HG03097 (cell line): ENCODE measurements around the gene GBX1.

Source experiments
- ATAC-seq: cut with Tn5 transposase; IDR thresholded peaks from one replicate; pipeline ENCODE4 v1.9.1; 2021; ENCODE audit not compliant: unreplicated experiment, low FRiP score

GBX1 gene

DNA sequence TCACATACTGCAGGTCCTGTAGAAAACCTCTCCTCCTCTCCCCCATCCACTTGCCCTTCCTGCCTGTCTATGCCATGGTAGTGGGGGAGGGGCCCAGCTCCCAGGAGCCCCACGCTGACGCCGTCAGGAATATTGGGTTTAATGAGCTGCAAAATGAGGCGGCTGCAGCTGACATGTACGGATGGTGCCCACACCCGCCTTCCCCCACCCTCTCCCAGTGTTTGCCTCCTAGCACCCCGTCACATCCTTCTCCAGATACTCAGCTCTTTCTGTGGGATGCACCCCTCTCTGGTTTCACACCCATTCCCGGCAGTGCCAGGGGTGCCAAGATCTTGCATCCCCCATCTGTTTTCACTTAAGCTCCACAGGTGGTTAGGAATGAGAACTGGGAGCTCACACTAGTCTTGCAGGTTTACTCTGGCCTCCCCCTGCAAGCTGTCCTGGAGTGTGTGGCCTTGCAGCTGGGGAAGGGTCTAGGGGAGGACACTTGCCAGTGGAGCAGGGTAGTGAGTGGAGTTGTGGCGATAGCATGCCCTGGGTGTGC lies 26.1 kb downstream of the GBX1 start:
- ATAC-seq = no peak

DNA sequence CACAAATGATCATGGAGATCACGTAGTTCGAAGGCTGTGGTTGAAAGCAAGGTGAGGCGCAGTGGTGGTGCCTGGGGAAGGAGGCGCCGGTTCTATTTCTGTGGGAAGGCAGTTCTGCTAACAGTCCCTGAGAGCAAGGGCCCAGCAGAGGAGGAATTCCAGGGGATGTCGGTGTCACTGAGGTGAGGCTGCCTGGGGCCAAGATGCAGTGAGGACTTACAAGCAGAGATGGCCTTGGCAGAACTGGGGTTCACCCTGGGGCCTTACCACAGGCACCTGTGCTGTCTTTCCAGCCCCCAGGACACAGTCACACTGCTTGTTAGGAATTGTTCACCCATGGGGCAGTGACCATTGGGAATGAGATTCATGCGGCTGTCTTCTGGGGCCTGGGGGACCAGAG lies 26.7 kb downstream of the GBX1 start:
- ATAC-seq = no peak

DNA sequence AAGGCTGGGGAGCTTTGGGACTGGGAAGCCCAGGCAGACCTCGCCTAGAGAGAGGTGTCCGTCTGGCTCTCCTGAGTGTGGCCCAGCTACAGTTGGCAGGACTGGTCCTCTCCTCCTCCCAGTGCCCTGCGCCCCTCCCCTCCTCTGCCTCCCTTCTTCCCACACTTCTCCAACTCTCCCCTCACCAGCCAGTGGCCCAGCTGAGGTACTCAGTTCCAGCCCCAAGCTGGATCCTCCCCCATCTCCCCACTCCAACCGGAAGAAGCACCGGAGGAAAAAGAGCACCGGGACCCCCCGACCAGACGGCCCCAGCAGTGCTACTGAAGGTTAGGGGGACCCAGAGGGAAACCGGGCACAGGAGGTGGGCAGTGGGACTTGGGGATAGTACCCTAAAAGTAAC lies 27.7 kb downstream of the GBX1 start:
- ATAC-seq = no peak

DNA sequence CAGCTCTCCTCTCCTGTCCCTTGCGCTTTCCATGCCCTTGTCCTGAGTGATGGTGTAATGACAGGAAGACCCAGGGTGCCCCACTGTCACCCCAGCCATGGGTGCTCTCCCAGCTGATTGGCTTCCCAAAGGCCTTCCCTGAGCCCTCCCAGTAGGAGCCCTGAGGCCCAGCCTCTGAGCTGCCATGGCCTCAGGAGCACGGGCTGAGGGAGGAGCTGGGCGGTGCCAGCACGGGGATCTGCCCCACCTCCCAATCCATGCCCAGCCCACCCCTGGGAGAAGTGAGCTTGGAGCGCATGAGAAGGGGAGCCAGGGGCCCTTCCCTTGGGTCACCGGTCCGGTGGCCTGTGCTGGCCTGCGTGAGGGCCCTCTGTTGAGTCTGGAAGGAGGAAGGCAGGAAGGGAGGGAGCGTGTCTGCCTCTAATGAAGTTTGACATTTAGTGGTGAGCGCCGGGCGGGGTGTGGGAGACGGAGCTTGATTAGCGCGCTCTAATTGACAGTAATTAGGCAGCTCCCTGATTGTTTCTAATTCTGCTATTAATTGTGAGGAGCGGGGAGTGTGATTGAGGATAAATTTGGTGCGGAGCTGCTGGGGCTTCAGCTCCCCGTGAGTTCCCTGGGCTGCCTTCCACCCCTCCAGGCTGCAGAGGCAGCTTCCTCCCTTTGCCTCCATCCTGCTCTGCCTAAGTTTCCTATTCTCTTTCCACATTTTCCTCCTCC lies 28.3 kb downstream of the GBX1 start:
- ATAC-seq = no peak

DNA sequence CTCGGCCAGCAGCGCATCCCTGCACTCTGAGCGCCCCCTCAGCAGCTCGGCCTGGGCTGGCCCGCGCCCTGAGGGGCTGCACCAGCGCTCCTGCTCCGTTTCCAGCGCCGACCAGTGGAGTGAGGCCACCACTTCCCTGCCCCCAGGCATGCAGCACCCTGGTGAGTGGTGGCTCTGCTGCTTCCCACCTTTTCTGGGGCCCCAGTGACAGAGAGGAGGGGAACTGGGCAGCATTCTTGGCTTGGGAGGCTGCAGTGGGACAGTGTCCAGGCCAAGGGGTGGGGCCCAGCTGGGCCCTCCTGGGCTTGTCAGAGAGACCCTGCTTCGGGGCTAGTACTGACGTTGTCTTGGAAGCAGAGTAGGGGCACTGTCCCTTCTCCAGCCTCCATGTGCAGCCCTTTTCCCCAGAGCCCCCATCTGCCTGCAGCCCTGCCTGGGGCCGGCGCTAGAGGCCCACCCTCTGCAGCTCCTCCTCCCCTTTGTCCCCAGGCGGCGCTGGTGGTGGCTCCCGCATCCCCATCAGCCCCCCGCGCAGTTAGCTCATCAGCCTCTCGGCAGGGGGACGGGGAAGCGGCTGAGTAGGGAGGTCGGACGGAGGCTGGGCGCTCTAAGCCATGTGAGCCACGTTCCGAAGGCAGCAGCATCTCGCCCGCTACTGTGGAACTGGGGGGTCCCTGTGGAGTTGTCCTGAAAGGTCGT lies 29.2 kb downstream of the GBX1 start:
- ATAC-seq = no peak

DNA sequence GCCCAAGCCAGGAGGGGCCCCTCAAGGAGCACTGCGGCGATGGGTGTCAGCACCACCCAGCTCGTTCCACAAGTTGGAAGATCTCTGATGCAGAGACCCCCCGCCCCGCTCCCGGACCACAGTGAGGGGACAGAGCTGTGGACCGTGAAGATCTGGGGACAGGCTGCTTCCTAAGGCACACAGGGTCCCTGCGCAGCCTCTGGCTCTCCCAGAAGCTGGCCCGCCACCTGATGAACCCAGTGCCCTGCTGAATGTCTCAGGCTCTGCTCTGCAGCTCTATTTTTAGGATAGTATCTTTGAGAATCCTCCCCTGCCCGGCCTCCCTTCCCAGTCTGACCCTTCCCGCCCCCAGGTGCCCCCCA lies 29.7 kb downstream of the GBX1 start:
- ATAC-seq = no peak

DNA sequence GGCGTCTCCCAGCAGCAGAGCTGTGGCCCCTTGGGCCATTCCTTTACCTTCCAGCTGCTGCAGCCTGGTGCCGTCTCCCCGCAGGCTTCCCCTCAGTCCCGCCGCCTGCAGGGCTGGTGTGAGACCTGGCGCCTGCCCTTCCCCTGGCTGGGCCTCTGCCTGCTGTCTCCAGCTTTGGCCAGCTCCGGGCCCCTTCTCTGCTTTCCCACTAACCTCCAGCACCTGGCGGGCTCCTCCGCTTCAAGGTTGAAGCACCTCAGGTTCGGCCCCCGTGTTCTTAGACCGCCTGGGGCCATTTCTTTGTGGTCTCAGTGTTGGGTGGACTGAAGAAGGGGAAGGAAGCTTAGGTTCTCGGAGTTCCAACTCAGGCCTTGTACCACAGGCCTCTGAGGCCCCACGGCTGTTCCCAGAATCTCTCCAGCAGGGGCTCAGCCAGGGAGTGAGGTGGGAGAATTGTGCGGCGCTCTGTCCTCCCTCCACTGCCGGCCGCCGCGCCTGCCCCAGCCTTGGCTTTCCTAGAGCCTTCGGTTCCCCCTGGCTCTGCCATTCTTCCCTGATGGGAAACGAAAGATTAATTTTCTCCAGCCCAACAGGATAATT lies 30.3 kb downstream of the GBX1 start:
- ATAC-seq = no peak

DNA sequence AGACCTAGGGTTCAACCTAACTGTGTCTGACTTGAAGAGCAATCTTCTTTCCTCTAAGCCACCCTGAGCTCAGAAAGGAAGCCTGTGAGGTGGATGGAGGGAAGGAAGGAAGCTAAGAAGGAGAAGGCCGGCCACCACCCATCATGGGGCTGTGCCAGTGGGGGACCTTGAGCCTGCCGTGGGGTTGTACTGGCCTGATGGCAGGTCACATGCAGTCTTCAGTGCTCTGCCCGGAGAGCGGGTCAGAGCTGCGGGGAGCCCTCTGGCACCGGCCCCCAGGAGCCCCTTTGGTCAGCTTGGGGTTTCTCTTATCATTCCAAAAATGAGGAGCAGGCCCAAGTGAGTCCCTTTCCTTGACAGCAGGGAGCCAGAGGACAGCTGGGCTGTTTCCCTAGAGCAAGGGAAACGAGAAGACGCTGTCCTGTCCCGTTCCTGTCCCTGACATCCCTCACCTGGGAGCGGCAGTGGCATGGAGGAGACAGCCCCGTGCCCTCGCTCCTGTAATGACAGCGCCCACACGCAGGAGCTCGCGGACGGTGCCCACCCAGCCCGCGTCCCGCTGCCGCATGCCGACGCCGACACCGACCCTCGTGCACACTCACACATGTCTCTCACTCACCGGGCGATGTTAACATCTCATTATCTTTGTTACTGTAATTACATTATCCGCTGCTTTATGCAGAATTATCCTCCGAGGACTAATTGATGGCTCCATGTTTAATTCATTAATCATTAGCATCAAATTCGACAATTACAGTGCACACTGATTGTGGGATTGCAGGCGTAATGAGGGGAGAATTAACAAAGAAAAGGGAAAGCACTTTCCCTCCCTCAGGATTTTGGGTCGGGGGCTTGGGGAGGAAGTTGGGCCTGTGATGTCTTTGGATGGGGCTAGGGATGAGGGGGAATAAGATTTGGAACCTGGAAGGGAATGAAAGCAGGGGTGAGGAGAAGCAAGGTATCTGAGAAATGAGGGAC lies 31.3 kb downstream of the GBX1 start:
- ATAC-seq = no peak

DNA sequence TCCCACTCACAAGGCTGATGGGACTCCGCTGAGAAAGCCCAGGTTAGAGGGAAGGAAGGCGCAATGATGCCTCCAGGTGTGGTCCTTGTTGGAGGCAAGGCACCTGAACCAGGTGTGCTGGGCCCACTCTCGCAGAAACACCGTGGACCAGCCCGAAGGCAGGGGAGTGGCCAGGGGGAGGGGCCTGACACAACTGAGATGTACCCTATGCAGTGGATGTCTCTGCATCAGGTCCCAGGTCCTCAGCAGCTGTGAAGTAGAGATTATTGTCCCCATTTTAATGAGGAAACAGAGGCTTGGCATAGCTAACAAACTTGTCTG lies 32.0 kb downstream of the GBX1 start:
- ATAC-seq = no peak

DNA sequence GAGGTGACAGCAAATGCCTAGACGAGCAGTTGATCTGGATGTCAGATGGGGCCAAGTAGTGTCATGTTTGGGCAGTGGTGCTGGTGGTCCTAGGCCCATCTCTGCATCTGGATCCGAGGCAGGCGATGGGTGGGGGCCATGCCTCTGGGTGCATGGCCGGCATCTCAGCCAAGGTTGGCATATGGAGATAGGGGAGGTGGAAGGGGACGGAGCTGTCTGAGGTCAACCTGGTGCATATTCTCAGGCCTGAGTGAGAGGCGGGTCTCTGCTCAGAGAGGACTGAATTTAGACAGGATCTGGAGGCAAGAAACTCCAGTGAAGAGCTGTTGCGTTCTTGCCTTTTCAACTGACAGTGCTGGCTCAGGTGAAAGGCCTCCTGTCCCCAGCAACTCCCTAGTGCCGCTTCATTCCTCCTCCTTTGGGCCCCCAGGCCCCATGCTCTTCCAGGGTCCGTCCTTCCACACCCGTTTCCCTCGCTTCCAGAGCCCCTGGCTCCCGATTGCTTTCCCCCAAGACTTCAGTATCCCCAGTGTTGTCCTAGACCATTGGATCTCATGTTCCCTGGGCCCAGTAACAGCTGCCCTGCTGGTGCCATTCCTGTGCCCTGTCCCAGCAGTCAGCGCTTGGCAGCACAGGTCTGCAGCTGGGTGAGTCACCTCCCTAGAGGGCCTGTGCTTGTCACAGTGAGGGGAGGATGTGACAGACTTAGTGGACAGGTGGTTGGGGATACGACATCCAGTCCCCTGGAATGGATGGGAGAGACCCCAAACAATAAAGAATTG lies 32.6 kb downstream of the GBX1 start:
- no peak for ATAC-seq

DNA sequence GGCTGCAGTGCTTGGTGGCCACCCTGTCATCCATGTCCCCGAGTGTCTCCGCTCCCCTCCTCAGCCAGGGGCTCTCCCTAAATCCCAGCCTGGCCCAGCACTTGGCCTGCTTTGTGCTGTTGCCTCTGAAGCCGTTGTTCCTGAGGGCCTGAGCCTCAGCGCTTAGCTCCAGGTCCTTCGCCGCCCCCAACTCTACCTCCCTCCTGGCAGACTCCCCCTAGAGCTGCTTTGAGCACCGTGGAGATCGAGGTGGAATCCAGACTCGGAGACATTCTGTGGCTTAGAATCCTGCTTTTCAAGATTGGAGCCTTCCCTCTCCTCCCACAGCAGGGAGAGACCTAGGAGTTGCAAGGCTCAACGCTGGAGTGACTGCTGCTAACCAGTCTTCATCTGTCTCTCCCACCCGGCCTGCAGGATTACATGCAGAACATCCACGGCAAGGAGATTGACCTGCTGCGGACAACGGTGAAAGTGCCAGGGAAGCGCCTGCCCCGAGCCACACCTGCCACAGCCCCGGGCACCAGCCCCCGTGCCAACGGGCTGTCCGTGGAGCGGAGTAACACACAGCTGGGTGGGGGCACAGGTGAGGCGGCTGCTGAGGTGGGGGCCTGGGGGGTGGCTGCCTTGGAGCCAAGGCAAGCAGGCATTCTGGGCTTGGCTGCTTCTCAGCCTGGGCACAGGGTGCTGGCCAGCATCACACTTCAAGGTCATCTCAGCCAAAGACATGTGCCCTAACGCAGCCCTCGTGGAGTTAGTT lies 33.3 kb downstream of the GBX1 start:
- ATAC-seq = no peak

DNA sequence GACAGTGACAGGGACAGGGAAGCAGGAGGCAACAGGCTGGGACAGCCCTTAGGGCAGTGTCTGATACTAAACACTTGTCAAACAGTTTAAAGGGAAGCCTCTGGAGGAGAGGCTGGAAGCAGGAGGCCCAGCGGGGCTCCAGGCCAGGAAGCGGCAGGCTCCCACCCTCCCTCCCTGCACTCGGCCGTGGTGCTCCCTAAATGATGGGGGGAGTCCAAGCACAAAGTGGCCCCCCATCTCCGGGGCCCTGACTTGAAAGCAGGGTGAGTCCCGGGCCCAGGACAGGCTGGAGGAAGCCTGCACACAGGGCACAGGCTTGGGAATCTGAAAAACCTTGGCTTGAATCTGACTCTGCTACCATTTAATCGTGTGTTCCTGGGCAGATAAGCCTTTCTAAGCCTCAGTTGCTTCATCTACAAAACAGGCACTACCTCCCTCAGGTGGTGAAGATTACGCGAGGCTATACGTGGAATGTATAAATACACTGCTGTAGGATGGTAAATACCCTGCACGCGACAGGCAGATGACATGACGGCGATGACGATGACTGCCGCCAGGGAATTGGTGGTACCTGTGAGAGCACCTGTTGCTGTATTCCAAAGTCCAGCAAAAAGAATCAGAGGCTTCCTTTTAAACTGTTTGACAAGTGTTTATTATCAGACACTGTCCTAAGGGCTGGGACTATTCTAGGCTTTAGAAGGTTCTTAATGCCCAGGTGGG lies 34.1 kb downstream of the GBX1 start:
- no peak for ATAC-seq

DNA sequence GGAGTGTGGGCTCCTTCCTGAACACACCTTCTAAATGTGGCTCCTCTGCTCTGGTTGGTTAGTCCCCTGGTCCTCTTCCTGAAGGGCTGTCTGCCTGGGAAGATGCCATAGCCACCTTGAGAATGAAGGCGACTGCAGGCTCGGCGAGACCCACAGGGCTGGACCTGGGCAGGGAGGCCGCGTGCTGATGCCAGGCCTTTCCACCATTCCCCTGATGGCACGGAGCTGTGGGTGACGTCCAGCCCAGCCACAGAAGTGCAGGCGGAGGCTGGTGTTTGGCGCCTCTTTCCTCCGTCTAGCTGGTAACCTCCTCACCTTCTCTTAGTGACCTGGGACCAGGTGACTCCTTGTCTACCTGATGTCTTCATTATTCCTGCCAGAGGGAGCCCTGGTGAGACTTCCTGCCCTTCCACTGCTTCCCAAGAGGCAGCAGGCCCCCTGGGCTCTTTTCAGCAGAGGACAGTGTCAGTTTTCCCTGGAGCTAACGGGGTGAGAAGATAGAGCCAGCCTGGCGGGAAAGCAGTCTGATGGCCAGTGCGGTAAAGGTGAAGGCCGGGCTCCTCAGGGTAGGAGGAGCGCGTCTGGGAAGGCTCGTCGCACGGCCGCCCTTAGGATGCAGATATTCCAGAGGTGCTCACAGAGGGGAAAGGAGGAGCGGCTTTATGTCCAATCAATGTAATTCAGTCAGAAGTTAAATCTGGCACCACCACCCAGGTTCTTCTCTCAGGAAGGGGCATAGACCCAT lies 34.9 kb downstream of the GBX1 start:
- no peak for ATAC-seq

DNA sequence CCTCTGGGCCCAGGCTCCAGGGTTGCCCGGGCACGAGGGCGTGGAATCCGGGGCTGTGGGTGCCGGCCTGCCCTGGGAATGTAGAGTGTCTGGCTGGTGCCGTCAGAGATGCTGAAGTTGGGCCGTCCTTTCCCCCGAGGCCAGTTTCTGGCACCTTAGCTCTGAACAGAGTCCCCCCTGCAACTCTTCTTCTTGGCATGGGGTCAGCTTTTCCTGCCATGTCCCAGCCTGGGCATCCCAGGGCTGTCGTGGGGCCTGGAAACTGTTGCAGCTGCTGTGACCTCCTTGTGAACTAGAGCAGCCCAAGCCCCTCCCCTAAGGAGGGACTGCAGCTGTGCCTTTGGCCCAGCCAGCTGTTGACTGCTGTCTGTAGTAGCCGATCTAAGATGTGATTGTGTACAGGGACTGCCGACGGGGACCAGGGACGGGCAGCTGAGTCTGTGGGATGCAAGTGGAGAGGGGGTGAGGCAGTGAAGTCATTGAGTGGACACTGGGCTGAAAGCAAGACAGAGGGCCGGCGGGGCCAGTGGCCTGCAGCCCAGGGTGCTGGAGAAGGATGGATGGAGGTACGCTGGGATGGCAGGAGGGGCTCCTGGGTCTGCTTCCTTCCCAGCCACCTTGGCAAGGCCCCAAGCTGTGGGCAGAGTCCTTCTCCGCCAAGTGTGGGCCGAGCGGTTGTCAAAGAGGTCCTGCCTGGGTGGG lies 35.8 kb downstream of the GBX1 start:
- no peak for ATAC-seq

DNA sequence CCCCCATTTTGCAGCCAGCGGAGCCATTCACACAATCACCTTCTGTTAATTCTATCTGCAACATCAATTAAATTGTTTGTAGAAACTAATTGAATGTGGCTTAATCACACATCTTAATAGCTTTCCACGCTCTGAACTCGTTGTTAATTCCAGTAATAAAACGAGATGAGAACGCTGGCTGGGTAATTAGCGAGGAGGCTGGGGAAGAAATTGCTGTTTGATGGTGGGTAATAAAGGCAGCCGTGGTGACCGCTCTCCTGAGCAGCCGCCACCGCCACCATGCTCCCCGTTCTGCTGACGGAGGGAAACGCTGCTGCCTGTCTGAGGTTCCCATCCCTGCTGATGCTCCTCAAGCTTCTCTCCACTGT lies 36.3 kb downstream of the GBX1 start:
- ATAC-seq = no peak

DNA sequence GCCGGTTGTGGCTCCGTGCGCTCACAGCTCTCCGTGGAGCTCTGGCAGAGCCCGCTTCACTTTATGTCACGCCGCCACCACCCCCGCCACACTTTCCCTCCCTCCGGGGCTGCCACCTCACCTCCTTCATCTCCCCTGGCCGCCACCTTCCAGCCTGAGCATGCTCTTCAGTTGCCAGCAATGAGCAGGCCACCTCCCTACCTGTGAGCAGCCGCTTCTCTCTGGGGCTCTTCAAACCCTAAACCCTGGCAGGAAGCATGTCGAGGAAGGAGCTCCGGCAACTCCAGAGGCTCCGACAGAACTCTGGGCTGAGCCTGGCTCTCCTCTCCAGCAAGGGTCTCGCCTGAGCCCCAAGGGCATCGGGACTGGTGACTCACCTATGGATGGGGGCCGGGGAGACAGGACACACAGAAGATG lies 36.7 kb downstream of the GBX1 start:
- ATAC-seq = no peak

DNA sequence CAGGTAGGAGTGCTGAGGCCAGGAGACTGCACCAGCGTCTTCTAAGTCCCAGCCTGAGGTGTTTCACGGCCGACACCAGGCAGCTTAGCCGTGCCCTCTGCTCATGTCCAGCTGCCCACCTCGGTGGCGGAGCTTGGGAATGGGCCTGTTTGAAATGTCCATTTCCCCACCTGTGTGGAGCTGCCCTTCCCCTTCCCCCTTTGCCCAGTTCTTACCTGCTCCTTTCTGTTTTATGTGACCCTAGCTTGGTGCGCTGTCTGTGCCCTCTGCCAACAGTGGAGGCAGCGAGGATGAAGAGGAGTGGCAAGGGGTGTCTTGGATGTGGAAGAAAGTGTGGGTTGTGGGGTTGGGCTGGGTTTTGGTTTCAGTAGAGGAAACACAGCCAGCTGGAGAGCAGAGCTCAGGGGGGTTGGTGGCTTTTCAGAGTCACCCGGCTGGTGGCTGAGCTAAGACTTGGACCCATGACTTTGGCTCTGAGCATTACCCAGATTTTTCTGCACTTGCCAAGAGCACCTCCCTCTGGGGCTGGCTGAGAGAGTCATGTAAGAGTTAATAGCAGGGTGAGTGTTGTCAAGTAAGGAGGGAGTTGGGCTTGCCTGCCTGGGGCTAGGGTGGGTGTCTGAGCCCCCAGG lies 37.4 kb downstream of the GBX1 start:
- no peak for ATAC-seq
